Astrocyte of the spinal cord (primary cell): ENCODE measurements around the gene KCNAB3.

Experiments
- DNase-seq: peaks from one replicate; pipeline ENCODE4 v3.0.0; 2011; ENCODE audit warnings: low read depth, low spot score
- H3K4me3 ChIP-seq: 2 replicates; pipeline ENCODE4 v1.5.1; 2011; ENCODE audit warnings: low read depth, mild to moderate bottlenecking, low read length, moderate library complexity
- CTCF ChIP-seq: IDR thresholded peaks from 2 replicates; pipeline ENCODE4 v1.5.1; 2012; ENCODE audit warnings: low read depth, mild to moderate bottlenecking, low read length, inconsistent platforms
- in situ Hi-C: cut with HindIII; loops from 2 replicates; pipeline ENCODE4 v1.10.0; 2017; ENCODE audit warnings: low sequenced_read_pairs

KCNAB3 gene

DNA sequence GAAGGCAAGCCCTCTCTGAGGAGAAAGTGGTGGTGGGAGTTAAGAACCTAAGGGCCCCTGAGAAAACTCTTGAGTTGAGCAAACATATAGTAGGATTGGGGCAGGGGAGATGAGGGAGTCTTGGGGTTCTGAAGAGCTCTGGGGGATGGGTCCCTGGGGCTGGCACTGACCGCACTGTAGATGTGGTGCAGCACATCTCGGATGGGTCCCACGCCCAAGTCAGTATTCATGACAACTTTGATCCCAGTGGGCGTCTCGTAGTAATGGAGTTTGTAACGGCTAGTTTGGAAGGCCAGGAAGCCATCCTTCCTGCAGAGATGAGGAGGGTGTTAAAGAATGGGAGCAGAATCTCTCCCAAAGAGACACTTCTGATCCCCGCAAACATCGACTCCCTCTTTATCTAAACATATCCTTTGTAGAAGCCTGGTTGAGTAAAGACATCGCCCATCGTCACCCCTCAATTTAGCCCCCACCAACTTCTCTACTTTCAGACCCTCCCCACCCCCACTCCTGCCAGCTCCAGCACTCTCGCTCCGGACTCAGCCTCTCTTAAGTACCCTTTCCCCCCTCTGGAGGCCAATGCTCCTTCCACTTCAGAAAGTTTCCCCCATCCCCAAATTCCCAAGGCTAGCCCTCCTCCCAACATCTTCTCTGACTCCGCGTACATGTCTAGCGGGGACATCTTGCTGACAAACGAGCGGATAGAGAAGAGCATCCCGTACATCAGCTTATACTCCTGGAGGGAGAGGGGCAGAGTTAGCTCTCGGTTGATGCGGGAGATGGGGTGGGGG is 1.4 kb upstream of the KCNAB3 start:
- peak overlapping the region; percentile 97 for H3K4me3 ChIP-seq
- peak; percentile 17 for DNase-seq
- TF ChIP-seq CTCF = no peak
- in situ Hi-C loops = no loop called here

- H3K4me3 ChIP-seq = no peak overlapping the region
- in situ Hi-C loops = no loop called here
- no peak for TF ChIP-seq CTCF
- no peak for DNase-seq
Observed at GRCh38 chr17:7927596-7927995, 2.1 kb downstream of the KCNAB3 start.

- H3K4me3 ChIP-seq = peak overlapping the region; percentile 37
- DNase-seq = peak; percentile 80
- in situ Hi-C loops = no loop called here
- no peak for TF ChIP-seq CTCF
Observed at GRCh38 chr17:7922845-7923628, 6.6 kb downstream of the KCNAB3 start.

GRCh38 chr17:7922269-7922844 is 7.3 kb downstream of the KCNAB3 start:
- in situ Hi-C loops = no loop called here
- TF ChIP-seq CTCF = no peak
- DNase-seq = no peak
- peak overlapping the region; percentile 37 for H3K4me3 ChIP-seq

DNA sequence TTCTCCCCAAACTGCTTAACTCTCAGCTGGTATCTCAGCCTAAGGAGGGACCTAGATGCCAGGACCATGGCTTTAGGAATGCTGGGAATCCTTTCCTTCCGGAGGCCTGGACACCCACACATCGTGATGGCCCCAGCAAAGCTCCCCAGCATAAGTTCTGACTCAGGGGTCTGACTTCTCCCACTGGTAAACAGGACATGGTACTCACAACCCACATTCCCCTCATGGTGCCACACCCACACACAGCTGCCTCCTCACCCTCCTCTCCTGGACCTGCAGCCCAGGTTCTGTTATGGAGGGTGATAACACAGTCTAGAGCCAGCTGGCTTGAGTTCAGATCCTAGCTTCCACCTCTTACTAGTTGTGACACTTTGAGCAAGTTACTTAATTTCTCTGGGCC is 12.8 kb downstream of the KCNAB3 start:
- no peak overlapping the region for H3K4me3 ChIP-seq
- TF ChIP-seq CTCF = no peak
- in situ Hi-C loops = no loop called here
- DNase-seq = no peak

- DNase-seq = no peak
- no peak for TF ChIP-seq CTCF
- in situ Hi-C loops = no loop called here
- H3K4me3 ChIP-seq = peak overlapping the region; percentile 46
Observed at GRCh38 chr17:7916385-7916682, 13.3 kb downstream of the KCNAB3 start.
